ENCODE data around the gene GPR62.
A peak's percentile ranks its signal among the peaks of the same experiment; 100 is the strongest.

- TF ChIP-seq CTCF (IDR thresholded peaks at IDR 0.05) (peak in 5 of 7 experiments; percentile 16 to 53 (median 40)), POLR2A (IDR thresholded peaks at IDR 0.05) (peak; percentile 11 to 79 (median 75))
Observed at GRCh38 chr3:51995346-51996163, 40.4 kb downstream of the GPR62 start, which contains the start of gene RPL29.
